Adipocyte (in vitro differentiated cells): ENCODE results near the gene ELANE.
"Not testable (repeated sequence)": the region's sequence is repeated elsewhere in the genome, so short reads cannot be mapped to it uniquely, and the experiment has no call there.

Source experiments
- DNase-seq: peaks from one replicate; pipeline ENCODE4 v3.0.0-alpha.2; 2015; ENCODE audit warnings: low read depth
- H3K27me3 ChIP-seq: replicated peaks from 2 replicates; pipeline ENCODE4 v1.7.0; 2013; ENCODE audit warnings: mild to moderate bottlenecking, low read length, moderate library complexity; ENCODE audit not compliant: control insufficient read depth, insufficient read depth
- H3K36me3 ChIP-seq: 2 replicates; pipeline ENCODE4 v1.7.0; 2013; ENCODE audit warnings: low read length, mild to moderate bottlenecking, moderate library complexity; ENCODE audit not compliant: control insufficient read depth, insufficient read depth, severe bottlenecking
- H3K4me1 ChIP-seq: 2 replicates; pipeline ENCODE4 v1.7.0; 2013; ENCODE audit warnings: mild to moderate bottlenecking, low read length, moderate library complexity; ENCODE audit not compliant: control insufficient read depth, insufficient read depth
- H3K4me3 ChIP-seq: 2 replicates; pipeline ENCODE4 v1.7.0; 2013; ENCODE audit warnings: mild to moderate bottlenecking, low read length, moderate library complexity
- H3K9ac ChIP-seq: 2 replicates; pipeline ENCODE4 v1.7.0; 2013; ENCODE audit warnings: mild to moderate bottlenecking, low read length, moderate library complexity
- H3K9me3 ChIP-seq: 2 replicates; pipeline ENCODE4 v1.7.0; 2013; ENCODE audit warnings: mild to moderate bottlenecking, low read length, moderate library complexity; ENCODE audit not compliant: control insufficient read depth

Gene ELANE

GRCh38 chr19:845707-846521 lies 6.2 kb upstream of the ELANE start:
- H3K27me3 ChIP-seq = peaks cover 3% of the 10 kb centered on the region
- H3K4me1 ChIP-seq = peaks cover 7% of the 10 kb centered on the region
- no peaks in the 10 kb centered on the region for H3K9me3 ChIP-seq
- no peak overlapping the region for H3K4me3 ChIP-seq
- DNase-seq = no peak
- H3K36me3 ChIP-seq = no peaks in the 10 kb centered on the region
- no peak overlapping the region for H3K9ac ChIP-seq

- H3K4me1 ChIP-seq = peaks cover 13% of the 10 kb centered on the region
- H3K36me3 ChIP-seq = no peaks in the 10 kb centered on the region
- no peak overlapping the region for H3K4me3 ChIP-seq
- no peaks in the 10 kb centered on the region for H3K9me3 ChIP-seq
- no peak overlapping the region for H3K9ac ChIP-seq
- H3K27me3 ChIP-seq = peaks cover 3% of the 10 kb centered on the region
- DNase-seq = no peak
Measured at GRCh38 chr19:848386-848921, 3.6 kb upstream of the ELANE start.

GRCh38 chr19:849195-849594 lies 2.9 kb upstream of the ELANE start:
- H3K4me1 ChIP-seq = peaks cover 13% of the 10 kb centered on the region
- H3K4me3 ChIP-seq, H3K9me3 ChIP-seq, H3K27me3 ChIP-seq, H3K9ac ChIP-seq, DNase-seq, H3K36me3 ChIP-seq: not testable (repeated sequence)

GRCh38 chr19:850221-850978 lies 1.7 kb upstream of the ELANE start:
- H3K9ac ChIP-seq = peak overlapping the region; percentile 89
- H3K27me3 ChIP-seq = peaks cover 3% of the 10 kb centered on the region
- H3K9me3 ChIP-seq = no peaks in the 10 kb centered on the region
- H3K4me1 ChIP-seq = peaks cover 13% of the 10 kb centered on the region
- H3K4me3 ChIP-seq = peak overlapping the region; percentile 72
- no peaks in the 10 kb centered on the region for H3K36me3 ChIP-seq
- DNase-seq = peak; percentile 98

- Histone ChIP-seq H3K9me3 (no peaks in the 10 kb centered on the region), H3K27me3 (peaks cover 3% of the 10 kb centered on the region), H3K9ac (peak overlapping the region; percentile 89), H3K4me3 (peak overlapping the region; percentile 72), H3K4me1 (peaks cover 13% of the 10 kb centered on the region), H3K36me3 (no peaks in the 10 kb centered on the region)
- DNase-seq = no peak
Measured at GRCh38 chr19:850979-851335, 1.1 kb upstream of the ELANE start.

- Histone ChIP-seq H3K4me1 (peaks cover 13% of the 10 kb centered on the region), H3K27me3 (no peaks in the 10 kb centered on the region), H3K9ac (no peak overlapping the region), H3K36me3 (no peaks in the 10 kb centered on the region), H3K9me3 (no peaks in the 10 kb centered on the region), H3K4me3 (no peak overlapping the region)
- DNase-seq = no peak
Measured at GRCh38 chr19:853014-853585, 997 bp downstream of the ELANE start.

GRCh38 chr19:853614-854220 lies 1.6 kb downstream of the ELANE start:
- H3K9me3 ChIP-seq, H3K27me3 ChIP-seq, H3K36me3 ChIP-seq, DNase-seq, H3K9ac ChIP-seq, H3K4me3 ChIP-seq: not testable (repeated sequence)
- peaks cover 16% of the 10 kb centered on the region for H3K4me1 ChIP-seq

- Histone ChIP-seq H3K9me3 (no peaks in the 10 kb centered on the region), H3K9ac (no peak overlapping the region), H3K4me1 (peaks cover 16% of the 10 kb centered on the region), H3K27me3 (no peaks in the 10 kb centered on the region), H3K36me3 (no peaks in the 10 kb centered on the region), H3K4me3 (no peak overlapping the region)
- no peak for DNase-seq
Measured at GRCh38 chr19:854549-854948, 2.4 kb downstream of the ELANE start.

GRCh38 chr19:855142-855541 lies 3.0 kb downstream of the ELANE start:
- Histone ChIP-seq H3K36me3 (no peaks in the 10 kb centered on the region), H3K4me1 (peaks cover 16% of the 10 kb centered on the region), H3K27me3 (no peaks in the 10 kb centered on the region), H3K9ac (no peak overlapping the region), H3K9me3 (no peaks in the 10 kb centered on the region), H3K4me3 (no peak overlapping the region)
- no peak for DNase-seq

- Histone ChIP-seq H3K36me3 (no peaks in the 10 kb centered on the region), H3K4me1 (peaks cover 16% of the 10 kb centered on the region), H3K27me3 (no peaks in the 10 kb centered on the region), H3K9ac (no peak overlapping the region), H3K9me3 (no peaks in the 10 kb centered on the region), H3K4me3 (no peak overlapping the region)
- no peak for DNase-seq
Measured at GRCh38 chr19:855566-856120, 3.5 kb downstream of the ELANE start.

GRCh38 chr19:858284-858683 lies 6.2 kb downstream of the ELANE start:
- Histone ChIP-seq H3K36me3 (peaks cover 6% of the 10 kb centered on the region), H3K27me3 (no peaks in the 10 kb centered on the region), H3K9ac (no peak overlapping the region), H3K4me3 (no peak overlapping the region), H3K9me3 (no peaks in the 10 kb centered on the region), H3K4me1 (peaks cover 7% of the 10 kb centered on the region)
- no peak for DNase-seq
